Activated CD4-positive, alpha-beta memory T cell treated with anti-CD3 and anti-CD28 coated beads, Interleukin-2, amount 10 ng/mL, durations not matched to agents 7 days and 5 days (primary cell): Measurements from ENCODE around the gene FMN1. TPM values are rescaled to one million over a fixed set of nuclear protein-coding genes. Genes with fewer than 3 reads are reported as not detected.

Experiments
- CTCF ChIA-PET: fragments of 350-600 bp; sonication (Branson Sonifier 250); formaldehyde crosslinking; loops from one replicate; lab custom pipeline; 2021; ENCODE audit warnings: antibody characterized with exemption, inconsistent platforms; lab: Charles Lee
- POLR2A ChIA-PET: fragments of 350-600 bp; sonication (Branson Sonifier 250); formaldehyde crosslinking; loops from one replicate; lab custom pipeline; 2021; ENCODE audit warnings: antibody characterized with exemption; lab: Charles Lee
- DNase-seq: peaks from one replicate; pipeline ENCODE4 v3.0.0-alpha.2; 2020
- H3K27ac Mint-ChIP-seq: one replicate; pipeline ENCODE4 v1.8.0; 2021; ENCODE audit warnings: mild to moderate bottlenecking, mixed read lengths
- H3K27me3 Mint-ChIP-seq: one replicate; pipeline ENCODE4 v1.8.0; 2021; ENCODE audit warnings: mixed read lengths
- H3K36me3 Mint-ChIP-seq: one replicate; pipeline ENCODE4 v1.8.0; 2021; ENCODE audit warnings: low read depth, mixed read lengths
- H3K4me1 Mint-ChIP-seq: one replicate; pipeline ENCODE4 v1.8.0; 2021; ENCODE audit warnings: mixed read lengths
- H3K4me3 Mint-ChIP-seq: one replicate; pipeline ENCODE4 v1.8.0; 2021; ENCODE audit warnings: mild to moderate bottlenecking, mixed read lengths
- H3K9me3 Mint-ChIP-seq: one replicate; pipeline ENCODE4 v1.8.0; 2021; ENCODE audit warnings: mixed read lengths
- total RNA-seq, 2 experiments: library from RNA; stranded (reverse); gene quantifications; one replicate each; pipeline ENCODE4 v1.2.3, GENCODE V29; 2021

FMN1 gene
- total RNA-seq, 2 experiments from 2014 or later = 0.03 to 0.15 TPM

DNA sequence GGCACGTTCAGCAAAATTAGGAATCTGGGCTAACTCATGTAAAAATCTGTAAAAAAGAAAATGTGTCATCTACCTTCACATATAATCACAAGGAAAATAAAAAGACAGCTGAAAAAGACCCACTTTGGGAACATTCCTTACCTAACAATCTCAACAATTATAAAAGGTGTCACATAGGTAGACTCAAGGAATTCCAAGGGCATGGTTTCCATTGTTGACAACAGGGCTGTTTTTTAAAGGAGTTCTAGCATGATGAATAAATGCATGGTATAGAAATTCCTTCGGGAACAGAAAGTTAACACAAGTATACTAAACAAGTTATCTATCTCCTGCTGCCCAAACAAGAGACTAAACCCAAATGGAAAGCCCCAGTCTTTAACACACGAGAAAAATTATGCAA lies 292.5 kb downstream of the FMN1 start:
- H3K36me3 Mint-ChIP-seq = no peaks in the 10 kb centered on the region
- POLR2A ChIA-PET = no interaction called here
- no peaks in the 10 kb centered on the region for H3K4me1 Mint-ChIP-seq
- no peaks in the 10 kb centered on the region for H3K9me3 Mint-ChIP-seq
- H3K4me3 Mint-ChIP-seq = no peak overlapping the region
- H3K27me3 Mint-ChIP-seq = peaks cover 7% of the 10 kb centered on the region
- CTCF ChIA-PET = no interaction called here
- no peak for DNase-seq
- H3K27ac Mint-ChIP-seq = no peak overlapping the region

DNA sequence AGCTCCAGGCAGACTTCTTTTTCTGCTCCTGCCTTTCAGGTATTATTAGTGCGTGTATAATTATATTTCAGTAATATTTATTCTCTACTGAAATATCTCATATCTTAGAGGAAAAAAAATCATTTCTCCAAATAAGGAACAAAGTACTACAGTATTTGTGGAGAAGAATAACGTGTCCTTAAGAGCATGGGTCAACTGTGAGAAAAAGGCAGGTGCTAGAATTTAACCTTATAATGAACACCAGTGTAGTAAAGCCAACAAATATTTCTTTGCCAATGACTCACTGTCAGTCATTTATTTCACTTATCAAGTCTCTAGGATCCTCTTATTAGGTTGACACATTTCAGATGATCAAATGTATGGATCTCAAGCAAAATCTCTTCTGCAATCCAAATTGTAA lies 293.3 kb downstream of the FMN1 start:
- DNase-seq = no peak
- Mint-ChIP-seq H3K4me3 (no peak overlapping the region), H3K4me1 (no peaks in the 10 kb centered on the region), H3K27ac (no peak overlapping the region), H3K36me3 (no peaks in the 10 kb centered on the region), H3K27me3 (peaks cover 7% of the 10 kb centered on the region), H3K9me3 (no peaks in the 10 kb centered on the region)
- ChIA-PET CTCF (no interaction called here), POLR2A (no interaction called here)

DNA sequence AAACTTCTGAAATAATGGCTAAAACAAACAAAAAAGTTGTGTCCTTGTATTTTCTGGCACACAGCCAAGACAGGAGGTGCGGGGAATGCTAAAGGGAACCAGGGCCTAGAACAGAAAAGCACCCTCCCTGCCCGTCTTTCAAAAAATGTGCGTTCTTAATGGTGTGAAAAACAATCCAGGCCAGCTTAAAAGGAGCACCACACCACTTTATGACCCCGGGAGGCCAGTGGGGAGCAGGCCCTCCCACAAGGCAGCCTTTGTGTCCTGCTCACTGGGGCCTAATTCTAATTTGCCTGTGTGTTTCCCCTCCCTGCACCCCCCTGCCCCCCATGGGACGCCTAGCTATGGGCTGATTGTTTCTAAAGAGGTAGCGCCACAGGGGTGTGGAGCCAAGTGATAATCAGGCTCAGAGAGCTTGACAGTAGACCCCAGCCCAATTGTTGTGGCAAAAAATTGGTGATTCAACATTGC lies 295.4 kb downstream of the FMN1 start:
- Mint-ChIP-seq H3K36me3 (no peaks in the 10 kb centered on the region), H3K9me3 (no peaks in the 10 kb centered on the region), H3K27ac (no peak overlapping the region), H3K4me1 (no peaks in the 10 kb centered on the region), H3K4me3 (no peak overlapping the region), H3K27me3 (peaks cover 9% of the 10 kb centered on the region)
- DNase-seq = no peak
- ChIA-PET POLR2A (no interaction called here), CTCF (no interaction called here)

DNA sequence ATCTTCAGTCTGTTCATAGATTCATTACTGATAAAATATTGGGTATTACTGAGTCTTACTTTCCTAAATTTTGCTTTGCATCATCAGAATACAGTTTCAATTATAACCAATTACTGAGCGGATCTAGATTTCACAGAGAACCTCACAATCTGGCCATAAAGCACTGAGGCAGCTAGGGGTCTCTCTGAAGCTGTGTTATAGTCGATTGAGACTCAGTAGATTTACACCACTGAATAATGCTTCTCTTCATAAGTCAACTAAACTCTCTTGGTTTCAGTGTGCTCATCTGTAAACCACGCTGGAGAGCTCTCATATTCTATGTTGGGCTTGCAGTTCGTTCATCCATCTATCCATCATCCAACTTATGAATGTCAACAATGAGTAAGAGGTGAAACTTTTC lies 296.1 kb downstream of the FMN1 start:
- no peak for DNase-seq
- ChIA-PET CTCF (no interaction called here), POLR2A (no interaction called here)
- H3K4me1 Mint-ChIP-seq = no peaks in the 10 kb centered on the region
- no peaks in the 10 kb centered on the region for H3K36me3 Mint-ChIP-seq
- H3K27me3 Mint-ChIP-seq = peaks cover 9% of the 10 kb centered on the region
- no peak overlapping the region for H3K27ac Mint-ChIP-seq
- H3K4me3 Mint-ChIP-seq = no peak overlapping the region
- no peaks in the 10 kb centered on the region for H3K9me3 Mint-ChIP-seq

DNA sequence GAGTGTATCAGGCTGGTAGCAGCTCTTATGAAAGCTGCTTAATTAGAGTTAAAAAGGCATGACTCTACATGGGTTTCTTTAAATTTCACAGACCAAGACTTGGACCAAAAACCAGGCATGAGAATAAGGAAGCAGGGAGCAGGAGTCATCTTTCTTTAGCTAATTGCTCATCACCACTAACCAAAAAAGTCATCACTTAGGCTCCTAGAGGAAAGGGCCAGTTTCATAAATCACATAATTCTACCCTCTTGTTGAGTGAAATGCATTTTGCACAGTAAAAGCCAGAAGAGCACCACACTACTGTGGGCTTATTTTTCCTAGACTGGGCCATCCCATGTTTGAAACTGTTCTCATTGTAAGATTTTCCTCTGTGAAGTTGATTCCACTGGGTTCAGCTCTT lies 301.1 kb downstream of the FMN1 start:
- Mint-ChIP-seq H3K27ac (no peak overlapping the region), H3K9me3 (no peaks in the 10 kb centered on the region), H3K36me3 (no peaks in the 10 kb centered on the region), H3K4me3 (no peak overlapping the region), H3K27me3 (peaks cover 4% of the 10 kb centered on the region), H3K4me1 (no peaks in the 10 kb centered on the region)
- ChIA-PET CTCF (no interaction called here), POLR2A (no interaction called here)
- no peak for DNase-seq

DNA sequence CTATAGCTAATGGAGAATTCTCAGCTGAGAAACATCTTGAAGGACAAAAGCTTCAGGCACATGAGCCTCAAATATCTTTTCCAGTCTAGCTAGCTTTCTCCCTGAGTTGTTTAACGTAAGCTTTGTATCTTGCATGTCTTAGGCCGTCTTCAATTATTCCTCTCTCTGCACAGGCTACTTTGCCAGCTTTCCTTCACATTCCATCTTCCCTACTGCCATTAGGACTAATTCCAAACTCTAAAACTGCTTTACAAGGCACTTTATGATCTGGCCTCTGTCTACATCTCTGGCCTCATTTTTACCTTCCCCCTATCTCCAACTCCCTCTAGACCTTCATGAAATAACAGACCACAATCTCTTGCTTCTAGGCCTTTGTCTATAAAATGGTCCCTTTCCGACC lies 305.3 kb downstream of the FMN1 start:
- no peak overlapping the region for H3K27ac Mint-ChIP-seq
- no peak overlapping the region for H3K4me3 Mint-ChIP-seq
- CTCF ChIA-PET = no interaction called here

DNA sequence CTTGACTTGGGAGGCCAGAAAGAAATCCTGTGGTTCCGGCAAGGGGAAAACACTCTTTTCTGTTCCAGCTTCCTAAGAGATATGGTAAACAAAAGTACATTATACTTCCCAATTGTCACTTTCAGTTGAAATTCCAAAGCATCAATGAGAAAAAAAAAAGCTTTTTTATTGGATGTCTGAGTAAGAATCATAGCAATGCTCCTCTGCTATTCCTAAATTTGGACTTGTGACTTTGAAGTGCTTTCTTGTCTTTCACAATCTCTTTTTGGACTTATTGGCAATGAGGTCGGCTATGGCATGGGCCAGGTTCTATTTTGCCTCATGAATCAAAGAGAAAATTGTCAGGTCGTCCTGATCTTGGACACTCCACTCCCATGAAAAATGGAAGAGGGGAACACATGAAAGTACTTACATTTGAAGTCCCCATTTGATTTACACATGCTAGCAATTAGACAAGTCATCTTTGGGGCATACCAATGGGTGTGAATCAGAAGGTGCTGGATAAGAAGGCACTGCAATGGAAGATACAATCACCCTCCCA lies 306.2 kb downstream of the FMN1 start:
- Mint-ChIP-seq H3K27me3 (no peaks in the 10 kb centered on the region), H3K27ac (no peak overlapping the region), H3K9me3 (no peaks in the 10 kb centered on the region), H3K36me3 (no peaks in the 10 kb centered on the region), H3K4me1 (no peaks in the 10 kb centered on the region), H3K4me3 (no peak overlapping the region)
- ChIA-PET POLR2A (no interaction called here), CTCF (no interaction called here)
- no peak for DNase-seq

More for the DNA sequence above, 305.3 kb downstream of the FMN1 start:
- no peak for DNase-seq
- POLR2A ChIA-PET = no interaction called here
- peaks cover 3% of the 10 kb centered on the region for H3K27me3 Mint-ChIP-seq
- H3K36me3 Mint-ChIP-seq = no peaks in the 10 kb centered on the region
- H3K4me1 Mint-ChIP-seq = no peaks in the 10 kb centered on the region
- no peaks in the 10 kb centered on the region for H3K9me3 Mint-ChIP-seq

DNA sequence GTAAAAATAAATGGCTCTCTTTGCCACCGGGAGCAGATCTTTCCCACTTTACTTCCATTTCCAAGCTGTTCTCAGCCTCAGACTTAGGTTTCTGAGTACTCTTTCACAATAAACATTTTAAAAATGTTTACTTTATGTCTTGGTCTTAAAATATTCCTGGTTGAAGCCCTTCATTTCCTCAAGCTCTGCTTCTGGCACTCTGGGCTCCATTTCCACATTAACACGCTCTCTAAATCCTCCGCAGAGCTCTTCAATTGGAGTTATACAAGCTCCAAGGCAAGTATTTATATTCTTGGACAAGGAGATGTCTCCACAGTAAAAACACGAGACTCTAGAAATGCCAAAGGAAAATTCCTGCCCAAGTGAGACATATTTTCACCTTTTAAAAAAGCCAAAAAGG lies 307.4 kb downstream of the FMN1 start:
- Mint-ChIP-seq H3K9me3 (no peaks in the 10 kb centered on the region), H3K36me3 (no peaks in the 10 kb centered on the region), H3K4me1 (no peaks in the 10 kb centered on the region), H3K4me3 (no peak overlapping the region), H3K27me3 (no peaks in the 10 kb centered on the region), H3K27ac (no peak overlapping the region)
- DNase-seq = no peak
- CTCF ChIA-PET = no interaction called here
- POLR2A ChIA-PET = no interaction called here

DNA sequence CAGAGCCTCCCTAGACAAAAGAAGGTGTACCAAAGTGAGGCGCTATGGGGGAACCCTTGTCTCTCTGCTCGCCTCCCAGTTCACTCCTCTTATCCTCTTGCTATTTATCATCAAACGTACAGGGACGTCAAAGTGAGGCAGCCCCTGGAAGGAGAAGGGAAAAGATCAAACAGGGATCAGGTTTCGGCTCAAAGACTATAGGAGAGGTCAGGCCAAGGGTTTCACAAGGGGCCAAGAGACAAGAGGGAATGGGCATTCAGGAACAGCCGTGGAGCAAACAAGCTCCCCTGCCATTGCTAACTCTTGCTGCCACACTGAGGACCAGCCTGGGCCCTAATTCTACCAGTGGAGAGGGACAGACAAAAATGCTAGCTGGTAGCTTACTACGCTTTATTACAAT lies 308.1 kb downstream of the FMN1 start:
- no peaks in the 10 kb centered on the region for H3K9me3 Mint-ChIP-seq
- H3K4me1 Mint-ChIP-seq = no peaks in the 10 kb centered on the region
- no peaks in the 10 kb centered on the region for H3K36me3 Mint-ChIP-seq
- ChIA-PET CTCF (no interaction called here), POLR2A (no interaction called here)
- DNase-seq = no peak
- no peaks in the 10 kb centered on the region for H3K27me3 Mint-ChIP-seq
- no peak overlapping the region for H3K4me3 Mint-ChIP-seq
- H3K27ac Mint-ChIP-seq = no peak overlapping the region

DNA sequence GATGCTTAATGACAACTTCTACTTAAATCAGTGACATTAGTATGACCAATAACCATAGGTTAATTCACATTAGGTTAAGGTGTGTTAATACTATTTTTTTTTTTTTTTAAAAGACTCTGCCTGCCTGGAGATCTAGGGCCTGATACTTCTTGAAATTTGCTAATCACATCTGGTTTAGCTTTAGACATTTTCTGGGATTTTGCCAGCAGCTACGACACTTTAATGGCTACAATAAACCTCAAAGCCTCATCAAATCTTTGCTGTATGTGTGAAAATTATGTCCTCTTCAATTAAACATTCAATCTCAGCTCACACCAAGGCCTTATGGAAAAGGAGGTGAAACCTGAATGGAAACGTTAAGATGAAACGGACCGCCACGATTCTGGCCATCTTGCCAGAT lies 308.8 kb downstream of the FMN1 start:
- DNase-seq = no peak
- H3K27me3 Mint-ChIP-seq = no peaks in the 10 kb centered on the region
- ChIA-PET CTCF (no interaction called here), POLR2A (no interaction called here)
- no peak overlapping the region for H3K4me3 Mint-ChIP-seq
- H3K4me1 Mint-ChIP-seq = no peaks in the 10 kb centered on the region
- H3K27ac Mint-ChIP-seq = no peak overlapping the region
- no peaks in the 10 kb centered on the region for H3K36me3 Mint-ChIP-seq
- no peaks in the 10 kb centered on the region for H3K9me3 Mint-ChIP-seq

DNA sequence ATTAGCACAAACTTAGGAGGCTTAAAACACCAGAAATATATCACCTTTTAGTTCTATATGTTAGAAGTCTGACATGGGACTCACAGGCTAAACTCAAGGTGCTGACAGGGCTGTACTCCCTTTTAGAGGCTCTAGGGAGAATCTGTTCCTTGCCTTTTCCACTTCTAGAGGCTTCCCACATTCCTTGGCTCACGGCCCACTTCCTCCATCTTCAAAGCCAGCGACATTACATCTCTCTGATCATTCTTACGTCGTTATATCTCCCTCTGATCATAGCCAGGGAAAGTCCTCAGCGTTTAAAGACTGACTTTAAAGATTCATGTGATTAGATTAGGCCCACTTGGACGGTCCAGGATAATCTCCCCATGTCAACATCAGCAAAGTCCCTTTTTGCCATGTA lies 310.4 kb downstream of the FMN1 start:
- no peak overlapping the region for H3K4me3 Mint-ChIP-seq
- H3K27ac Mint-ChIP-seq = no peak overlapping the region
- H3K36me3 Mint-ChIP-seq = no peaks in the 10 kb centered on the region
- H3K9me3 Mint-ChIP-seq = no peaks in the 10 kb centered on the region
- H3K4me1 Mint-ChIP-seq = no peaks in the 10 kb centered on the region
- CTCF ChIA-PET = no interaction called here
- H3K27me3 Mint-ChIP-seq = peaks cover 3% of the 10 kb centered on the region
- no peak for DNase-seq
- POLR2A ChIA-PET = no interaction called here

DNA sequence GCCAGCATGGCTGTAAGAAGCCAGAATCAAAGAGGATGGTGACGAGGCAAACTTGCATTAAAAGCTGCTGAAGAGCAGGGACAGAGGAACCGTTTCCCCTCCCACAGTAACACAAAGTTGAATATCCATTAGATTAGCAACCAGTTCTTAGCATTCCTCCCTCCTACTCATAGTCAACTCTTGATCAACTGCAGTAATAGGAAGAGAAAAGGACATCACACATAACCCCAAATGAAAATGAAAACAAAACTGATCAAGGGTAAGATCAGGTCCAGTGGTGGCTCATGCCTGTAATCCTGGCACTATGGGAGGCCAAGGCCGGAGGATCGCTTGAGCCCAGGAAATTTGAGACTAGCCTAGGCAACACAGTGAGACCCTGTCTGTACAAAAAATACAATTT lies 311.6 kb downstream of the FMN1 start:
- peaks cover 6% of the 10 kb centered on the region for H3K27me3 Mint-ChIP-seq
- CTCF ChIA-PET = no interaction called here
- no peaks in the 10 kb centered on the region for H3K9me3 Mint-ChIP-seq
- POLR2A ChIA-PET = no interaction called here
- no peaks in the 10 kb centered on the region for H3K4me1 Mint-ChIP-seq
- DNase-seq = no peak
- no peak overlapping the region for H3K4me3 Mint-ChIP-seq
- H3K36me3 Mint-ChIP-seq = no peaks in the 10 kb centered on the region
- no peak overlapping the region for H3K27ac Mint-ChIP-seq

DNA sequence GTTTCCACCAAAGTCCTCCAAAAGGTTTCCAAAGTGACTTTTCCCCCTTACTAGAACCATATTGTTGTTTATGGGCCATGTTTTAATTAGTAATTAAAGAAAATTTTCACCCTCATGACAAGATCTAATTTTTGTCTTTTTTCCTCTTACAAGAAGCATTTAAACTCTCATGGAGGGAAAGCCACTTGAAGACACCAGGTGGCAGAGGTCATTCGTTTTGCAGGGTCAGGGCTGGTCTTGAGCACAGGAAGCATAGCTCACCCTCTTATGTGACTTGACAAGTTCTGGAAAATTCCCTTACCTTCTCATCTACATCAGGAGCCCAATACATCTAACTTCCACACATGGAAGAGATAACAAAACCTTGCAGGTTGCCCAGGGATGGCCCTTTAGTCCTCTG lies 313.0 kb downstream of the FMN1 start:
- DNase-seq = no peak
- no peak overlapping the region for H3K27ac Mint-ChIP-seq
- ChIA-PET POLR2A (no interaction called here), CTCF (no interaction called here)
- H3K36me3 Mint-ChIP-seq = no peaks in the 10 kb centered on the region
- H3K4me3 Mint-ChIP-seq = no peak overlapping the region
- no peaks in the 10 kb centered on the region for H3K4me1 Mint-ChIP-seq
- no peaks in the 10 kb centered on the region for H3K9me3 Mint-ChIP-seq
- H3K27me3 Mint-ChIP-seq = peaks cover 6% of the 10 kb centered on the region

DNA sequence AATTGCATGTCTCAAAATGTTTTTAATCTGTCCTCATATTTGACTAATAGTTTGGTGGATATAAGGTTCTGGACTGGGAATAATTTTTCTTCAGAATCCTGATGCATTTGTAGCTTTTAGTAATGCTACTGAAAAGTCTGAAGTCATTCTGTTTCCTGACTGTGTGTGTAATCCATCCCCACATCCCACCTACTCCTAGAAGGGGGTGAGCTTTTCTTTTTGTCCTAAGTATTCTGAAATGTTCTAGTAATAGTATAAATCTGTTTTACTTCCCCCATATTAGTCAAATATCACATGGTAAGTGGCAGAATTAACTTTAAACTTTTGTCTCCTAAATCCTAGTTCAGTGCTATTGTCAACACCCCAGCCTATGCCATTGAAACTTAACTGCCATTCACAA lies 313.9 kb downstream of the FMN1 start:
- Mint-ChIP-seq H3K4me1 (no peaks in the 10 kb centered on the region), H3K4me3 (no peak overlapping the region), H3K27ac (no peak overlapping the region), H3K27me3 (peaks cover 6% of the 10 kb centered on the region), H3K9me3 (no peaks in the 10 kb centered on the region), H3K36me3 (no peaks in the 10 kb centered on the region)
- no peak for DNase-seq
- CTCF ChIA-PET = no interaction called here
- POLR2A ChIA-PET = no interaction called here
